ENCODE data around the gene ANXA4.

DNA sequence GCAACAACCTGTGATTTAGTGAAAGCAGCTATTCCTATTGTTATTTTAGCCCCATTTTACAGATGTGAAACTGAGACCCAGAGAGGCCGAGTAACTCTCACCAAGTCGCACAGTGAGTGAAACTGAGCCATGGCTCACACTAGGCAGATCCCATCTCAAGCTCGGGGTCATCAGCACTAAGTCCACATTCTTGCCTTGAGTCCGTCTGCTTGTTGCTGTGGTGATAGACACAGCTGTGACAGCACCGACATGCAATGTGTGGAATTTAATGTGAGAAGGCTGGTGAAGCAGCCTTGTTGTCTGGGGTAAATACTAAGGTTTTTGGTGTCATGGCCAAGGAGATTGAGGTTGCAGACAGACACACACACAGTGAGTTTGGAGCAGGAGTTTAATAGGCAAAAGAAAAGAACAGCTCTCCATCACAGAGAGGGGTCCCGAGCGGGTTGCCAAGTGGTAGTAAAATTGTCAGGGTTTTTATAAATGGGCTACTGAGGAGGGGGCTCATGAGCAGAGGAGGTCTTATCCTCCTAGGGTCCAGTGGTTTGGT lies 47.3 kb downstream of the ANXA4 start:
- TF ChIP-seq EZH2 (IDR thresholded peaks at IDR 0.05), result no peak
- no peak for TF ChIP-seq CTCF (IDR thresholded peaks at IDR 0.05)
